Right lobe of liver (tissue), 6 donors: ENCODE measurements around the gene PROZ. TPM values are rescaled to one million over a fixed set of nuclear protein-coding genes. Genes with fewer than 3 reads are reported as not detected.
"Not testable (repeated sequence)": the region's sequence is repeated elsewhere in the genome, so short reads cannot be mapped to it uniquely, and the experiment has no call there.

Source experiments
- ATAC-seq, 4 donors: fragments of 200-7000 bp; cut with Tn5 transposase; one replicate each; pipeline ENCODE4 v1.9.1; 2020; ENCODE audit warnings: mild to moderate bottlenecking in 4 of 4, moderate library complexity in 4 of 4
- DNase-seq, 3 donors: peaks; one replicate each; pipeline ENCODE4 v3.0.0-alpha.2; 2020
- H3K27ac ChIP-seq, 3 donors: fragments of 200-600 bp; one replicate each; pipeline ENCODE4 v1.8.0; 2022
- H3K27me3 ChIP-seq, 2 donors: fragments of 200-600 bp; one replicate each; pipeline ENCODE4 v1.8.0; 2022
- H3K36me3 ChIP-seq, 4 donors: fragments of 200-600 bp; sonication (generic) in 1 of 4; one replicate each; pipeline versions ENCODE4 v1.5.1 to v1.8.0; 2017 to 2022; ENCODE audit warnings: control low read depth in 1 of 4
- H3K4me1 ChIP-seq, 4 donors: fragments of 200-600 bp; sonication (generic) in 1 of 4; one replicate each; pipeline versions ENCODE4 v1.5.1 to v1.8.0; 2017 to 2022; ENCODE audit warnings: control low read depth in 1 of 4
- H3K4me3 ChIP-seq, 3 donors: fragments of 200-600 bp; one replicate each; pipeline ENCODE4 v1.8.0; 2022
- H3K9me3 ChIP-seq, 4 donors: fragments of 200-600 bp; sonication (generic) in 1 of 4; one replicate each; pipeline versions ENCODE4 v1.5.1 to v1.8.0; 2017 to 2022; ENCODE audit warnings: control low read depth in 1 of 4
- CTCF ChIP-seq, 4 donors: fragments of 200-600 bp in 3 of 4; fragments of 450-650 bp in 1 of 4; IDR thresholded peaks; one replicate each; pipeline versions ENCODE4 v1.5.1 to v1.8.0; 2016 to 2022; ENCODE audit warnings: antibody characterized with exemption in 4 of 4, mild to moderate bottlenecking in 2 of 4
- POLR2A ChIP-seq: fragments of 450-650 bp; IDR thresholded peaks from one replicate; pipeline ENCODE4 v1.6.1; 2017; ENCODE audit warnings: antibody characterized with exemption, mild to moderate bottlenecking
- WGBS: methylation state at CpG from one replicate; pipeline ENCODE4 v1.1.6; 2018; ENCODE audit warnings: low coverage, low lambda C conversion rate; ENCODE audit not compliant: insufficient coverage; ENCODE audit errors: missing lambda C conversion rate; 5-methylcytosine and 5-hydroxymethylcytosine counted together
- intact Hi-C, 2 donors: fragments of 100-400 bp; cut with DNase I; formaldehyde crosslinking; loops; one replicate each; pipeline versions ENCODE4 v1.11.2 to v1.14.1; 2022
- total RNA-seq, 6 experiments: library from RNA; depleted of rRNA in 2 of 6; stranded (reverse); fragments of >200 nt in 2 of 6; fragmentation: NEBNext Ultra II Directional in 3 of 6; extraction: Animal tissue kit (Norgen Biotek cat#: 25700) in 3 of 6; gene quantifications; one replicate each; pipeline versions ENCODE4 v1.1.0 to v1.2.4, GENCODE V29; 2016 to 2023
- donor health status: DM: no; HTN: yes; CAD: no.
- donor health status: DM: no; HTN: no; CAD: no.
- donor health status: DM: no; HTN: no; CAD: no.
- donor health status: DM: no; HTN: yes; CAD: no.
- donor health status: DM: no; HTN: yes; CAD: no.

PROZ gene
- total RNA-seq, 6 experiments from 2014 or later = 11.2 to 71.2 (median 56.9) TPM

DNA sequence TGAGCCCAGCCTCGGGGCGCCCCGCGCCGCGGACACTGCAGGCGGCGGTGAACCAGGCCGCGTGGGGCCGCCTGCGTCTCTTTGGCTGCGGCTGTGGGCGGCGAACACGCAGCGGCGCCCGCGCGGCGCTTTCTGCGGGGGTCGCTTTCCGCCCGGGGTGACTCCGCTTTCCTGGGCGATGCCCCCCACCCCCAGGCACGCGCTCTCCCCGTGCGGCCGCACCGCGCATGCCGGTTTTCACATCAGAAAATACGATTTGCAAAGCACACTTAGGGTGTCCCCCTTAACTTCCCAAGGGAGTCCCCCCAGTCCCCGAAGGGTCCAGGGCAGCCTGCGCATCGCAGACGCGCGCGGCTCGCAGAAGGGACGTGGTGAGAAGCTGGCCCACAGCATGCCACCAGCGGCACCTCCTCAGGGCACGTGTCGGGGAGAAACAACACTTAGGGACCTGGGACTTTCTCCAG, 47.6 kb upstream of the PROZ start:
- H3K9me3 ChIP-seq = no peaks in the 10 kb centered on the region
- TF ChIP-seq CTCF (IDR thresholded peaks at IDR 0.05) (no peak), POLR2A (no peak)
- peaks cover 0 to 2% (median 0%) of the 10 kb centered on the region in 4 donors for H3K36me3 ChIP-seq
- no peak for ATAC-seq
- peak; percentile 14 to 45 (median 37) for DNase-seq
- no peaks in the 10 kb centered on the region for H3K27me3 ChIP-seq
- no peak overlapping the region for H3K27ac ChIP-seq
- intact Hi-C loops = no loop called here
- H3K4me1 ChIP-seq = no peaks in the 10 kb centered on the region
- WGBS = 50% methylated on average over 2 of the region's 49 CpGs
- peak overlapping the region; percentile 20 to 39 (median 23) for H3K4me3 ChIP-seq

DNA sequence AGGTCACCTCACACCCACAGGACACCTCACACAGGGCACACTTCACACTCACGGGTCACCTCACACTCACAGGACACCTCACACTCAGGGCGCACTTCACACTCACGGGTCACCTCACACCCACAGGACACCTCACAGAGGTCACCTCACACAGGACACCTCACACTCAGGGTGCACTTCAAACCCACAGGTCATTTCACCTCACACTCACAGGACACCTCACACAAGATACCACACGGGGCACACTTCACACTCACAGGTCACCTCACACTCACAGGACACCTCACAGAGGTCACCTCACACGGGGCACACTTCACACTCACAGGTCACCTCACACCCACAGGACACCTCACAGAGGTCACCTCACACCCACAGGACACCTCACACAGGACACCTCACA, 46.6 kb upstream of the PROZ start:
- H3K27me3 ChIP-seq, H3K36me3 ChIP-seq, H3K9me3 ChIP-seq, intact Hi-C loops, ATAC-seq, H3K4me3 ChIP-seq, H3K4me1 ChIP-seq, H3K27ac ChIP-seq: not testable (repeated sequence)
- DNase-seq = peak in 1 of 3 donors; percentile 27
- 79% methylated on average over 5 of the region's 5 CpGs for WGBS

- DNase-seq, H3K4me3 ChIP-seq, H3K27me3 ChIP-seq, H3K36me3 ChIP-seq, H3K9me3 ChIP-seq, H3K27ac ChIP-seq, ATAC-seq, intact Hi-C loops, H3K4me1 ChIP-seq: not testable (repeated sequence)
- no CpG with 5 or more reads among the region's 1 CpG for WGBS
Measured at GRCh38 chr13:113112475-113112874, 46.0 kb upstream of the PROZ start.

DNA sequence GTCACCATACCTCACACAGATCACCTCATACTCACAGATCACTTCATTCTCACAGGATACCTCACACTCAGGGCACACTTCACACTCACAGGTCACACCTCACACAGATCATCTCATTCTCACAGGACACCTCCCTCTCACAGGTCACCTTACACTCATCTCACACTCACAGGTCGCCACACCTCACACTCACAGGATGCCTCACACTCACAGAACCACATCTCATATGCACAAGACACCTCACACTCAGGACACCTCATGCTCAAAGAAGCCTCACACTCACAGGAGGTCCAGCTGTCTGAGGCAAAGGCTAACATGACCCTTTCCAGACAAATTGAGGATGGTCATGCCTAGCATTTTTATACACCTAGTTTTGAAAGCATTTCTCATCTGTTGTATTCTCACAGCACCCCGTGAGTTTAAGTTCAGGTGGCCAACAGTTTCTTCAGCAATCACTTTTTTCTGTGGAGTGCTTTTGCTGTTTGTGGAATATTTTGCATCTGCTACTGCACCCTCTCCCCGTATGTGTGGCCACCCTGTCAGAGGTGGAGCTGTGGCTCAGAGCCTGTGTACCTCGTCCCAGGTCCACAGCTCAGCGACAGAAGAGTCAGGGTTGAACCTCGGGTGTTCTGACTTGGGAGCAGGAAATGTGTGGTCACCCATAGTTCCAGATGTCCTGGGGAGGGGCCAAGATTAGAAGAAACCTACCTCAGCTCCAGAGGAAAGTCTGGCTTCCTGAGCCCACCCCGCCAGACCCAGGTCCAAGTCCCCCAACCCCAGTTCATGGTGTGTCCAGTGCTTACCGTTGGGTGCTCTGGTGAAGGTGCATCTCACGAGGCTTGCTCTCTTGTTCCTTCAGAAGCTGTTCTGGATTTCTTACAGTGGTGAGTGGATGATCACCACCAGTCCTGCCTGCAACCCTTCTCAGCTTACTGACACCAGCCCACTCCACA, 45.3 kb upstream of the PROZ start:
- peak in 1 of 3 donors; percentile 39 for DNase-seq

GRCh38 chr13:113113846-113114271, 44.6 kb upstream of the PROZ start:
- H3K27me3 ChIP-seq = no peaks in the 10 kb centered on the region
- DNase-seq (peak in 1 of 3 donors; percentile 40), ATAC-seq (no peak)
- H3K4me3 ChIP-seq = no peak overlapping the region
- no peaks in the 10 kb centered on the region for H3K4me1 ChIP-seq
- intact Hi-C loops = no loop called here
- WGBS = no CpG with 5 or more reads among the region's 8 CpGs
- H3K27ac ChIP-seq = no peak overlapping the region
- no peaks in the 10 kb centered on the region for H3K9me3 ChIP-seq
- peaks cover 0 to 2% (median 0%) of the 10 kb centered on the region in 4 donors for H3K36me3 ChIP-seq
- TF ChIP-seq CTCF (IDR thresholded peaks at IDR 0.05) (no peak), POLR2A (no peak)

More for the DNA sequence above, 45.3 kb upstream of the PROZ start:
- peak; percentile 11 to 31 (median 20) for ATAC-seq
- H3K36me3 ChIP-seq = peaks cover 0 to 2% (median 0%) of the 10 kb centered on the region in 4 donors
- no peaks in the 10 kb centered on the region for H3K4me1 ChIP-seq
- 36% methylated on average over 6 of the region's 9 CpGs for WGBS
- no peaks in the 10 kb centered on the region for H3K27me3 ChIP-seq
- no peaks in the 10 kb centered on the region for H3K9me3 ChIP-seq
- no peak overlapping the region for H3K27ac ChIP-seq
- no peak overlapping the region for H3K4me3 ChIP-seq
- TF ChIP-seq CTCF (IDR thresholded peaks at IDR 0.05) = no peak
- TF ChIP-seq POLR2A = no peak
- intact Hi-C loops = no loop called here
